Measurements from ENCODE around the gene KLC1. TPM values are rescaled to one million over a fixed set of nuclear protein-coding genes. Genes with fewer than 3 reads are reported as not detected.

KLC1 gene
- total and polyA plus RNA-seq, 2 of the 8 experiments (the other 6 are each of a cell fraction or from before 2014, with no cell fraction given), result 84.6 to 134 TPM

DNA sequence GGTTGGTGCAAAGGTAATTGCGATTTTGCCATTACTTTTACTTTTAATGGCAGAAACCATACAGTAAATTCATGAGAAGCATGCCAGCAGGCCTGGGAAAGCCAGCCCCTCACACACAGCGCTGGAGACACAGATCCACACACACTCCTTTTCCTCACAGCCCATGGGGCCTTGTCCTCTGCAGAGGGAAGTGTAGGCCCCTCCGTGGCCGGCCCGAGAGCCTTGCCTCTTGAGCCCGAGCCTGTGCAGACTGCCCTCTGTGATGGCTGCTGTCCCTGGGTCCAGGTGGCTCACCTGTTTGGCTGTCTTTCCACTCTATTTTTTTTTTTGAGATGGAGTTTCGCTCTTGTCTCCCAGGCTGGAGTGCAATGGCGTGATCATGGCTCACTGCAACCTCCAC, 46.9 kb downstream of the KLC1 start:
- peaks cover 51 to 85% (median 73%) of the 10 kb centered on the region in 4 experiments for H3K36me3 ChIP-seq (ENCODE audit: control insufficient read depth in 2 of 4, insufficient read depth in 4 of 4, low read length in 3 of 4)
- no peaks in the 10 kb centered on the region for H3K9me3 ChIP-seq (ENCODE audit: insufficient read depth in 2 of 2, low read depth in 1 of 2, low read length in 1 of 2)
- POLR2A ChIA-PET (ENCODE audit: partially characterized antibody), result interaction anchor here (1.2 kb wide), 1 partner anchor 20 kb away, joined by 4 read pairs; no protein-coding TSS in a partner anchor
- no peak overlapping the region for H3K9ac ChIP-seq (replicated peaks in 1 of 4; ENCODE audit: extremely low read depth in 1 of 4, low read depth in 3 of 4, low read length in 3 of 4)
- WGBS, 2 experiments (ENCODE audit: extremely low coverage in 1 of 2, insufficient coverage in 1 of 2, insufficient read length in 1 of 2, insufficient replicate concordance in 2 of 2, low coverage in 1 of 2, low lambda C conversion rate in 2 of 2, missing lambda C conversion rate in 1 of 2), result 95% methylated on average over 8 of the region's 8 CpGs; no CpG with 5 or more reads in 1 of the 2 experiments
- H4K91ac ChIP-seq (replicated peaks; ENCODE audit: insufficient read length, low read length), result no peak overlapping the region
- H2BK120ac ChIP-seq (replicated peaks; ENCODE audit: low read depth, low read length), result no peak overlapping the region
- no peak overlapping the region for H3K56ac ChIP-seq (replicated peaks; ENCODE audit: insufficient read length, low read depth, low read length)
- no peak overlapping the region for H2BK15ac ChIP-seq (ENCODE audit: low read length)
- no peak overlapping the region for H3K18ac ChIP-seq (ENCODE audit: extremely low read depth, low read length)
- CTCF ChIA-PET (ENCODE audit: partially characterized antibody), result interaction anchor here (1.0 kb wide), 1 partner anchor 11 kb away, joined by 4 read pairs; no protein-coding TSS in a partner anchor
- no peak overlapping the region for H3K14ac ChIP-seq (ENCODE audit: insufficient read length)
- no peaks in the 10 kb centered on the region for H3K23me2 ChIP-seq (ENCODE audit: low read depth, low read length)
- peaks cover 2 to 4% of the 10 kb centered on the region in 2 experiments for H4K20me1 ChIP-seq (replicated peaks in 1 of 2; ENCODE audit: control insufficient read depth in 1 of 2, insufficient read depth in 2 of 2, low read length in 2 of 2)
- H3K27me3 ChIP-seq (replicated peaks in 1 of 4; ENCODE audit: control insufficient read depth in 3 of 4, extremely low read depth in 1 of 4, insufficient read depth in 3 of 4, low read length in 3 of 4), result no peaks in the 10 kb centered on the region
- H2AFZ ChIP-seq (ENCODE audit: low read length), result no peak overlapping the region
- DNase-seq (ENCODE audit: low read depth in 1 of 2, low spot score in 2 of 2) (no peak), FAIRE-seq (no peak)
- no peak for TF ChIP-seq KDM1A (IDR thresholded peaks at IDR 0.05; ENCODE audit: borderline replicate concordance, low read length)
- TF ChIP-seq MAFK (IDR thresholded peaks at IDR 0.05; ENCODE audit: low read depth, low read length), result no peak
- H3K4me3 ChIP-seq (ENCODE audit: extremely low read depth in 1 of 4, insufficient read depth in 2 of 4, low read depth in 3 of 4, low read length in 4 of 4), result no peak overlapping the region
- H4K8ac ChIP-seq (ENCODE audit: extremely low read depth, insufficient read depth, low read length), result no peak overlapping the region
- no peaks in the 10 kb centered on the region for H3K79me1 ChIP-seq (ENCODE audit: low read depth, low read length)
- H3K27ac ChIP-seq (ENCODE audit: low read depth, low read length), result no peak overlapping the region
- no peak overlapping the region for H2BK12ac ChIP-seq (ENCODE audit: low read depth, low read length)
- no peak overlapping the region for H3K4ac ChIP-seq (replicated peaks; ENCODE audit: insufficient read length, low read depth, low read length)
- no peak overlapping the region for H2BK20ac ChIP-seq (ENCODE audit: low read length)
- H3K23ac ChIP-seq (ENCODE audit: insufficient read length), result no peak overlapping the region
- H3K4me2 ChIP-seq (ENCODE audit: insufficient read depth in 1 of 2, low read depth in 2 of 2, low read length in 2 of 2), result no peak overlapping the region
- no peaks in the 10 kb centered on the region for H3K4me1 ChIP-seq (replicated peaks in 1 of 4; ENCODE audit: control insufficient read depth in 3 of 4, insufficient read depth in 4 of 4, low read length in 3 of 4)
- H4K5ac ChIP-seq (ENCODE audit: insufficient read length, low read depth, low read length), result no peak overlapping the region
- no peak overlapping the region for H2BK5ac ChIP-seq (ENCODE audit: low read depth, low read length)
- H2AK5ac ChIP-seq (ENCODE audit: low read depth, low read length), result no peak overlapping the region
- no peaks in the 10 kb centered on the region for H3K79me2 ChIP-seq (ENCODE audit: control insufficient read depth in 1 of 2, insufficient read depth in 2 of 2, low read length in 2 of 2)
